HepG2 (cell line): ENCODE measurements around the gene MYPN. TPM values are rescaled to one million over a fixed set of nuclear protein-coding genes. Genes with fewer than 3 reads are reported as not detected.
A peak's percentile ranks its signal among the peaks of the same experiment; 100 is the strongest.

Experiments
- ARID5B ChIP-seq: IDR thresholded peaks from 2 replicates; pipeline ENCODE4 v1.4.0; 2020; ENCODE audit warnings: mild to moderate bottlenecking, missing genetic modification reagents
- BRCA1 ChIP-seq: sonication (generic); formaldehyde crosslinking; IDR thresholded peaks from 2 replicates; pipeline ENCODE4 v1.4.0; 2020; ENCODE audit warnings: missing genetic modification reagents
- CENPX ChIP-seq: sonication (generic); formaldehyde crosslinking; IDR thresholded peaks from 2 replicates; pipeline ENCODE4 v1.9.0; 2021; ENCODE audit warnings: mild to moderate bottlenecking, missing genetic modification reagents, moderate library complexity
- FOXA3 ChIP-seq: IDR thresholded peaks from 2 replicates; pipeline ENCODE4 v1.6.1; 2016; ENCODE audit warnings: missing genetic modification reagents, missing compliant biosample characterization
- FOXK1 ChIP-seq: sonication (generic); formaldehyde crosslinking; IDR thresholded peaks from 2 replicates; pipeline ENCODE4 v1.4.0; 2020; ENCODE audit warnings: low read depth, missing genetic modification reagents, borderline replicate concordance
- FOXP1 ChIP-seq, 2 experiments: fragments of 450-650 bp in 1 of 2; IDR thresholded peaks; 2 replicates each; pipeline ENCODE4 v1.6.1; 2017 to 2018; ENCODE audit warnings: antibody characterized with exemption in 1 of 2
- HIC2 ChIP-seq: sonication (generic); formaldehyde crosslinking; IDR thresholded peaks from 2 replicates; pipeline ENCODE4 v1.9.0; 2022; ENCODE audit warnings: low read depth, missing genetic modification reagents
- HMGXB3 ChIP-seq: sonication (generic); formaldehyde crosslinking; IDR thresholded peaks from 2 replicates; pipeline ENCODE4 v1.4.0; 2020; ENCODE audit warnings: missing genetic modification reagents, borderline replicate concordance
- NFYB ChIP-seq: sonication (generic); formaldehyde crosslinking; IDR thresholded peaks from 2 replicates; pipeline ENCODE4 v1.4.0; 2020; ENCODE audit warnings: missing genetic modification reagents
- SMYD3 ChIP-seq: sonication (generic); formaldehyde crosslinking; IDR thresholded peaks from 2 replicates; pipeline ENCODE4 v1.8.1; 2023; ENCODE audit warnings: mild to moderate bottlenecking, missing genetic modification reagents
- TFDP2 ChIP-seq: sonication (generic); formaldehyde crosslinking; IDR thresholded peaks from 2 replicates; pipeline ENCODE4 v1.4.0; 2020; ENCODE audit warnings: missing genetic modification reagents
- XRCC5 ChIP-seq: fragments of 200-400 bp; formaldehyde crosslinking; optimal IDR thresholded peaks from 2 replicates; pipeline ENCODE3; 2017; ENCODE audit warnings: mild to moderate bottlenecking, low read length
- ZFP62 ChIP-seq: sonication (generic); formaldehyde crosslinking; IDR thresholded peaks from 2 replicates; pipeline ENCODE4 v1.4.0; 2020; ENCODE audit warnings: missing genetic modification reagents
- ZNF138 ChIP-seq: sonication (generic); formaldehyde crosslinking; IDR thresholded peaks from 2 replicates; pipeline ENCODE4 v1.5.0; 2020; ENCODE audit warnings: mild to moderate bottlenecking, low read depth, missing genetic modification reagents
- ZNF230 ChIP-seq: sonication (generic); formaldehyde crosslinking; IDR thresholded peaks from 2 replicates; pipeline ENCODE4 v1.4.0; 2020; ENCODE audit warnings: mild to moderate bottlenecking, missing genetic modification reagents
- ZNF350 ChIP-seq: sonication (generic); formaldehyde crosslinking; IDR thresholded peaks from 2 replicates; pipeline ENCODE4 v1.4.0; 2020; ENCODE audit warnings: mild to moderate bottlenecking, low read depth, missing genetic modification reagents, borderline replicate concordance
- ZUFSP ChIP-seq: sonication (generic); formaldehyde crosslinking; IDR thresholded peaks from 2 replicates; pipeline ENCODE4 v1.9.0; 2021; ENCODE audit warnings: missing genetic modification reagents, mild to moderate bottlenecking, borderline replicate concordance
- polyA plus RNA-seq, 8 experiments: library from polyadenylated mRNA; depleted of rRNA in 3 of 8; stranded (reverse) in 7 of 8; unstranded in 1 of 8; fragments of >200 nt; fragmentation: Illumina TruSeq in 4 of 8; extraction: Trizol in 4 of 8; gene quantifications; 2 replicates each; pipeline versions ENCODE4 v1.2.1 to v1.2.3, GENCODE V29; 2011 to 2016; ENCODE audit warnings: low read depth in 4 of 8, missing spikeins in 1 of 8, mixed read lengths in 1 of 8; ENCODE audit not compliant: insufficient read depth in 1 of 8
- total RNA-seq, 5 experiments: library from RNA; depleted of rRNA; stranded (reverse); fragments of >200 nt; fragmentation: Illumina TruSeq; extraction: Trizol; gene quantifications; 2 replicates each; pipeline ENCODE4 v1.2.3, GENCODE V29; 2016; ENCODE audit warnings: low read depth in 1 of 5

Gene MYPN
- total and polyA plus RNA-seq, 2 of the 13 experiments (the other 11 are each of a cell fraction or from before 2014, with no cell fraction given) = not detected

- TF ChIP-seq HMGXB3 (no peak), FOXP1 (IDR thresholded peaks at IDR 0.05) (no peak), FOXP1 (CRISPR knock-in tag; IDR thresholded peaks at IDR 0.05) (no peak), BRCA1 (CRISPR knock-in tag) (no peak), TFDP2 (CRISPR knock-in tag) (no peak), ZFP62 (CRISPR knock-in tag) (no peak), ZNF350 (CRISPR knock-in tag) (no peak), FOXA3 (peak; percentile 44), ARID5B (CRISPR knock-in tag) (peak; percentile 35; the same call in 1 of the 2 replicates), XRCC5 (peak; percentile 63), ZNF138 (no peak), FOXK1 (CRISPR knock-in tag) (no peak), SMYD3 (no peak), ZNF230 (CRISPR knock-in tag) (no peak), HIC2 (CRISPR knock-in tag) (no peak), CENPX (no peak), NFYB (CRISPR knock-in tag) (no peak), ZUFSP (CRISPR knock-in tag) (no peak)
Measured at GRCh38 chr10:68208424-68209042, 99.2 kb downstream of the MYPN start (continued).
